Mesothelial cell of epicardium (in vitro differentiated cells): ENCODE data around the gene CLK4. TPM values are rescaled to one million over a fixed set of nuclear protein-coding genes. Genes with fewer than 3 reads are reported as not detected.

ENCODE experiments used
- DNase-seq, 2 experiments: peaks; one replicate each; pipeline ENCODE4 v3.0.0; 2021; ENCODE audit warnings: low spot score in 2 of 2; ENCODE audit not compliant: unreplicated experiment in 2 of 2
- H3K27ac Mint-ChIP-seq: 2 replicates; pipeline ENCODE4 v1.8.0; 2021; ENCODE audit warnings: mixed read lengths
- H3K27me3 Mint-ChIP-seq: 2 replicates; pipeline ENCODE4 v1.8.0; 2021; ENCODE audit warnings: low read depth, mixed read lengths
- H3K36me3 Mint-ChIP-seq: 2 replicates; pipeline ENCODE4 v1.8.0; 2021; ENCODE audit warnings: mixed read lengths
- H3K4me1 Mint-ChIP-seq: 2 replicates; pipeline ENCODE4 v1.8.0; 2021; ENCODE audit warnings: mixed read lengths
- H3K4me3 Mint-ChIP-seq: 2 replicates; pipeline ENCODE4 v1.8.0; 2021; ENCODE audit warnings: mild to moderate bottlenecking, moderate library complexity, mixed read lengths
- H3K9me3 Mint-ChIP-seq: 2 replicates; pipeline ENCODE4 v1.8.0; 2021; ENCODE audit warnings: mixed read lengths
- CTCF ChIP-seq: fragments of 200-600 bp; sonication (generic); IDR thresholded peaks from one replicate; pipeline ENCODE4 v1.5.0; 2021; ENCODE audit warnings: antibody characterized with exemption; ENCODE audit not compliant: unreplicated experiment
- total RNA-seq: library from RNA; stranded (reverse); gene quantifications from 3 replicates; pipeline ENCODE4 v1.2.1, GENCODE V29; 2021

Gene CLK4
- total RNA-seq, 1 donor from 2014 or later = 42.1 TPM

- Mint-ChIP-seq H3K9me3 (no peaks in the 10 kb centered on the region), H3K27me3 (peaks cover 19% of the 10 kb centered on the region), H3K36me3 (no peaks in the 10 kb centered on the region), H3K4me3 (no peak overlapping the region), H3K27ac (no peak overlapping the region), H3K4me1 (no peaks in the 10 kb centered on the region)
- DNase-seq = no peak
- TF ChIP-seq CTCF = no peak
These were observed 69.4 kb downstream of the CLK4 start for GRCh38 chr5:178557416-178557815.

GRCh38 chr5:178555771-178556211 is 71.1 kb downstream of the CLK4 start:
- Mint-ChIP-seq H3K27me3 (peaks cover 19% of the 10 kb centered on the region), H3K36me3 (no peaks in the 10 kb centered on the region), H3K4me1 (peaks cover 8% of the 10 kb centered on the region), H3K4me3 (no peak overlapping the region), H3K27ac (no peak overlapping the region), H3K9me3 (no peaks in the 10 kb centered on the region)
- no peak for DNase-seq
- no peak for TF ChIP-seq CTCF

- peaks cover 16% of the 10 kb centered on the region for H3K4me1 Mint-ChIP-seq
- peaks cover 13% of the 10 kb centered on the region for H3K27me3 Mint-ChIP-seq
- no peak for TF ChIP-seq CTCF
- H3K9me3 Mint-ChIP-seq = no peaks in the 10 kb centered on the region
- no peaks in the 10 kb centered on the region for H3K36me3 Mint-ChIP-seq
- no peak for DNase-seq
- no peak overlapping the region for H3K4me3 Mint-ChIP-seq
- H3K27ac Mint-ChIP-seq = no peak overlapping the region
These were observed 71.8 kb downstream of the CLK4 start for GRCh38 chr5:178555005-178555404.

- Mint-ChIP-seq H3K4me3 (no peak overlapping the region), H3K36me3 (no peaks in the 10 kb centered on the region), H3K9me3 (no peaks in the 10 kb centered on the region), H3K27me3 (peaks cover 7% of the 10 kb centered on the region), H3K4me1 (peaks cover 18% of the 10 kb centered on the region), H3K27ac (no peak overlapping the region)
- no peak for DNase-seq
- TF ChIP-seq CTCF = no peak
These were observed 72.5 kb downstream of the CLK4 start for GRCh38 chr5:178554311-178554710.

GRCh38 chr5:178553517-178553916 is 73.3 kb downstream of the CLK4 start:
- H3K4me1 Mint-ChIP-seq = peaks cover 19% of the 10 kb centered on the region
- H3K27me3 Mint-ChIP-seq = peaks cover 3% of the 10 kb centered on the region
- TF ChIP-seq CTCF = no peak
- no peak for DNase-seq
- H3K36me3 Mint-ChIP-seq = no peaks in the 10 kb centered on the region
- no peak overlapping the region for H3K27ac Mint-ChIP-seq
- H3K9me3 Mint-ChIP-seq = no peaks in the 10 kb centered on the region
- H3K4me3 Mint-ChIP-seq = no peak overlapping the region

Other genes with a start within 250 kb of the CLK4 start
- gene COL23A1, start 36.7 kb downstream of the CLK4 start, total RNA-seq = 12.3 to 13.7 TPM (median 13.6 TPM) in 3 replicates
- gene ZNF354A, start 103.6 kb upstream of the CLK4 start, total RNA-seq = 22.8 to 24.9 TPM (median 24.9 TPM) in 3 replicates
- gene ZNF354B, start 232.9 kb upstream of the CLK4 start, total RNA-seq = 27.4 to 28.7 TPM (median 28.2 TPM) in 3 replicates